C4-2B (cell line): ENCODE measurements around the gene NANOS3.

Source experiments
- ZFX ChIP-seq: fragments of 450-650 bp; IDR thresholded peaks from 2 replicates; pipeline ENCODE4 v1.6.1; 2017
- TF ChIP-seq, protein P1 (sequence below): fragments of 450-650 bp; conservative IDR thresholded peaks from 2 replicates; pipeline ENCODE4 v1.5.1; 2017; ENCODE audit warnings: mild to moderate bottlenecking

DNA sequence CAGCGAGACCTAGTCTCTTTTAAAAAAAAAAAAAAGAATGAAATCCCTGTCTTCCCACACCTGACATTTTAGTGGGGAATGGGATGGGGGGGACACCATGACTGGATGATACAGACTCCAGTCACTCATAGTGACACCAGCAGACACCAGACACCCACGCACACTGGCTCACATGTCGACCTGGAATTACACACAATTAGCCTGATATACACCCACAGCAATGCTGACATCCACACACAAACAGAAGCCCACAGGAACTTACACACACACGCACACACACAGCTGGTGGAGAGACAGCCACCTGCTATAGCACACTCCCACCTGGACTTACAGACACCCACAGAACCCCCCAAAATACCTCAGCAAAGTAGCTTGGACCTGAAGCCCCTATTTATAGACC, 8.3 kb upstream of the NANOS3 start:
- TF ChIP-seq, protein P1, sequence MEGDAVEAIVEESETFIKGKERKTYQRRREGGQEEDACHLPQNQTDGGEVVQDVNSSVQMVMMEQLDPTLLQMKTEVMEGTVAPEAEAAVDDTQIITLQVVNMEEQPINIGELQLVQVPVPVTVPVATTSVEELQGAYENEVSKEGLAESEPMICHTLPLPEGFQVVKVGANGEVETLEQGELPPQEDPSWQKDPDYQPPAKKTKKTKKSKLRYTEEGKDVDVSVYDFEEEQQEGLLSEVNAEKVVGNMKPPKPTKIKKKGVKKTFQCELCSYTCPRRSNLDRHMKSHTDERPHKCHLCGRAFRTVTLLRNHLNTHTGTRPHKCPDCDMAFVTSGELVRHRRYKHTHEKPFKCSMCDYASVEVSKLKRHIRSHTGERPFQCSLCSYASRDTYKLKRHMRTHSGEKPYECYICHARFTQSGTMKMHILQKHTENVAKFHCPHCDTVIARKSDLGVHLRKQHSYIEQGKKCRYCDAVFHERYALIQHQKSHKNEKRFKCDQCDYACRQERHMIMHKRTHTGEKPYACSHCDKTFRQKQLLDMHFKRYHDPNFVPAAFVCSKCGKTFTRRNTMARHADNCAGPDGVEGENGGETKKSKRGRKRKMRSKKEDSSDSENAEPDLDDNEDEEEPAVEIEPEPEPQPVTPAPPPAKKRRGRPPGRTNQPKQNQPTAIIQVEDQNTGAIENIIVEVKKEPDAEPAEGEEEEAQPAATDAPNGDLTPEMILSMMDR: no peak
- no peak for TF ChIP-seq ZFX
